ENCODE data around the gene TPSG1. TPM values are rescaled to one million over a fixed set of nuclear protein-coding genes. Genes with fewer than 3 reads are reported as not detected.
"Not testable (repeated sequence)": the region's sequence is repeated elsewhere in the genome, so short reads cannot be mapped to it uniquely, and the experiment has no call there.

The TPSG1 gene
- total RNA-seq, 1 experiment from 2014 or later = not detected

- no CpG with 5 or more reads among the region's 26 CpGs for WGBS (ENCODE audit: extremely low coverage, insufficient read length, low lambda C conversion rate)
- not testable (repeated sequence) for H2BK20ac ChIP-seq (ENCODE audit: low read depth, low read length, poor library complexity, severe bottlenecking); H3K27ac ChIP-seq (ENCODE audit: insufficient read length, low read depth, low read length); H3K9me3 Mint-ChIP-seq; DNase-seq; H3K4ac ChIP-seq (ENCODE audit: low read depth, low read length); H2AFZ ChIP-seq (ENCODE audit: low read length); H4K8ac ChIP-seq (replicated peaks; ENCODE audit: insufficient read length, low read depth, low read length); H4K5ac ChIP-seq (ENCODE audit: insufficient read length, low read depth, low read length); H3K36me3 Mint-ChIP-seq (ENCODE audit: insufficient read depth in 1 of 3, low read depth in 3 of 3); H2BK12ac ChIP-seq (ENCODE audit: insufficient read length, low read depth, low read length); H3K27me3 ChIP-seq (ENCODE audit: insufficient read depth, low read length); H3K4me3 Mint-ChIP-seq; H4K91ac ChIP-seq (ENCODE audit: insufficient read length, low read depth, low read length); H2BK120ac ChIP-seq (ENCODE audit: low read depth, low read length, poor library complexity, severe bottlenecking); H3K18ac ChIP-seq (ENCODE audit: insufficient read length, low read depth, low read length); H3K14ac ChIP-seq (ENCODE audit: insufficient read depth, low read length); H3K79me1 ChIP-seq (ENCODE audit: insufficient read depth, low read depth, low read length, poor library complexity, severe bottlenecking); H2AK5ac ChIP-seq (ENCODE audit: insufficient read length, low read length); H2BK15ac ChIP-seq (ENCODE audit: low read depth, low read length); H3K27ac Mint-ChIP-seq; H3K23me2 ChIP-seq (ENCODE audit: insufficient read length, low read depth, low read length, poor library complexity, severe bottlenecking); H3K4me1 Mint-ChIP-seq; H3K4me1 ChIP-seq (ENCODE audit: insufficient read depth, low read length); H3T11ph ChIP-seq (ENCODE audit: low read length); H3K4me2 ChIP-seq (ENCODE audit: insufficient read depth, insufficient read length, low read length); H3K23ac ChIP-seq (ENCODE audit: insufficient read length, low read depth, low read length); H3K9me3 ChIP-seq (ENCODE audit: control insufficient read depth, low read depth, low read length); H3K9ac ChIP-seq (ENCODE audit: extremely low read depth, insufficient read length, low read length); H2BK5ac ChIP-seq (ENCODE audit: insufficient read length, low read length); H3K79me2 ChIP-seq (ENCODE audit: insufficient read depth, low read length); H4K20me1 ChIP-seq (ENCODE audit: control insufficient read depth, insufficient read depth, insufficient read length); H3K56ac ChIP-seq (ENCODE audit: insufficient read length, low read depth, low read length)
- peaks cover 29% of the 10 kb centered on the region for H3K27me3 Mint-ChIP-seq (ENCODE audit: low read depth)
Observed at GRCh38 chr16:1255276-1256122, 30.4 kb upstream of the TPSG1 start, which contains the start of gene TPSD1. TPSD1 (plus strand) TSS chr16:1256069; CDS start chr16:1256281, 212 bp downstream.

- not testable (repeated sequence) for H3K27ac ChIP-seq (ENCODE audit: insufficient read length, low read depth, low read length); H2BK20ac ChIP-seq (ENCODE audit: low read depth, low read length, poor library complexity, severe bottlenecking); H4K5ac ChIP-seq (ENCODE audit: insufficient read length, low read depth, low read length); H3K4ac ChIP-seq (ENCODE audit: low read depth, low read length); H3K4me1 Mint-ChIP-seq; H3K56ac ChIP-seq (ENCODE audit: insufficient read length, low read depth, low read length); H2BK15ac ChIP-seq (ENCODE audit: low read depth, low read length); H3K4me2 ChIP-seq (ENCODE audit: insufficient read depth, insufficient read length, low read length); H3K9me3 ChIP-seq (ENCODE audit: control insufficient read depth, low read depth, low read length); H2BK120ac ChIP-seq (ENCODE audit: low read depth, low read length, poor library complexity, severe bottlenecking); H4K91ac ChIP-seq (ENCODE audit: insufficient read length, low read depth, low read length); H2BK5ac ChIP-seq (ENCODE audit: insufficient read length, low read length); DNase-seq; H3K14ac ChIP-seq (ENCODE audit: insufficient read depth, low read length); H3K4me1 ChIP-seq (ENCODE audit: insufficient read depth, low read length); H3K79me1 ChIP-seq (ENCODE audit: insufficient read depth, low read depth, low read length, poor library complexity, severe bottlenecking); H3K18ac ChIP-seq (ENCODE audit: insufficient read length, low read depth, low read length); H3T11ph ChIP-seq (ENCODE audit: low read length); H3K9me3 Mint-ChIP-seq; H3K27me3 ChIP-seq (ENCODE audit: insufficient read depth, low read length); H4K20me1 ChIP-seq (ENCODE audit: control insufficient read depth, insufficient read depth, insufficient read length); H3K23ac ChIP-seq (ENCODE audit: insufficient read length, low read depth, low read length); H3K4me3 Mint-ChIP-seq; H3K36me3 Mint-ChIP-seq (ENCODE audit: insufficient read depth in 1 of 3, low read depth in 3 of 3); H3K23me2 ChIP-seq (ENCODE audit: insufficient read length, low read depth, low read length, poor library complexity, severe bottlenecking); H2BK12ac ChIP-seq (ENCODE audit: insufficient read length, low read depth, low read length); H2AK5ac ChIP-seq (ENCODE audit: insufficient read length, low read length); H3K79me2 ChIP-seq (ENCODE audit: insufficient read depth, low read length); H3K27ac Mint-ChIP-seq; H3K9ac ChIP-seq (ENCODE audit: extremely low read depth, insufficient read length, low read length); H4K8ac ChIP-seq (replicated peaks; ENCODE audit: insufficient read length, low read depth, low read length); H2AFZ ChIP-seq (ENCODE audit: low read length)
- no CpG with 5 or more reads among the region's 3 CpGs for WGBS (ENCODE audit: extremely low coverage, insufficient read length, low lambda C conversion rate)
- peaks cover 29% of the 10 kb centered on the region for H3K27me3 Mint-ChIP-seq (ENCODE audit: low read depth)
Observed at GRCh38 chr16:1254821-1255220, 29.8 kb upstream of the TPSG1 start.

All from H9 (cell line).